Gastrocnemius medialis (tissue), 4 donors: Measurements from ENCODE around the gene ZNF326.

ENCODE experiments used
- CTCF ChIP-seq, 5 experiments: fragments of 450-650 bp in 3 of 5; fragments of 200-600 bp in 2 of 5; sonication (generic) in 2 of 5; IDR thresholded peaks in 4 of 5; conservative IDR thresholded peaks in 1 of 5; 1 replicate in 4 of 5; 2 replicates in 1 of 5; pipeline ENCODE4 v1.5.1; 2016 to 2019; ENCODE audit warnings: antibody characterized with exemption in 5 of 5, mild to moderate bottlenecking in 3 of 5, moderate library complexity in 3 of 5
- POLR2A ChIP-seq, 2 donors: fragments of 450-650 bp; IDR thresholded peaks; one replicate each; pipeline ENCODE4 v1.6.1; 2017; ENCODE audit warnings: antibody characterized with exemption in 2 of 2, mild to moderate bottlenecking in 2 of 2, moderate library complexity in 2 of 2

- TF ChIP-seq POLR2A (IDR thresholded peaks at IDR 0.05) (no peak), CTCF (IDR thresholded peaks at IDR 0.05 in 4 of 5, conservative IDR thresholded peaks at IDR 0.05 in 1 of 5) (no peak)
These were observed 72.5 kb downstream of the ZNF326 start for GRCh38 chr1:90067194-90067931.
